Endothelial cell of umbilical vein (primary cell): ENCODE data around the gene BASP1. TPM values are rescaled to one million over a fixed set of nuclear protein-coding genes. Genes with fewer than 3 reads are reported as not detected.

ENCODE experiments used
- BruUV-seq: library from RNA; stranded (reverse); fragments of 400-500 nt; replicated peaks from 2 replicates; lab custom pipeline; 2021; lab: Mats Ljungman, UMichigan
- CTCF ChIA-PET: fragments of 300-600, 350-600 bp; sonication (Branson Sonifier 250); formaldehyde crosslinking; loops from one replicate; lab custom pipeline; 2021; ENCODE audit warnings: antibody characterized with exemption, inconsistent platforms; lab: Charles Lee
- POLR2A ChIA-PET: fragments of 300-600, 350-600 bp; sonication (Branson Sonifier 250); formaldehyde crosslinking; loops from one replicate; lab custom pipeline; 2021; ENCODE audit warnings: antibody characterized with exemption, inconsistent platforms; lab: Charles Lee
- DNase-seq: peaks from one replicate; pipeline ENCODE4 v3.0.0-alpha.2; 2011; ENCODE audit warnings: low read depth, low spot score
- FAIRE-seq: peaks from 2 replicates; lab custom pipeline; 2011; peaks lifted over from hg19 to GRCh38; lab: Jason Lieb, UNC
- H2AFZ ChIP-seq: 2 replicates; pipeline ENCODE4 v1.6.0; 2012; ENCODE audit warnings: low read depth, low read length, control low read depth, inconsistent platforms
- H3K27ac ChIP-seq: 2 replicates; pipeline ENCODE4 v1.5.1; 2011; ENCODE audit warnings: low read depth, mild to moderate bottlenecking, control low read depth, low read length, moderate library complexity; ENCODE audit not compliant: insufficient read depth
- H3K27me3 ChIP-seq, 2 experiments: 2 replicates each; pipeline versions ENCODE4 v1.6.0 to v1.6.1; 2011; ENCODE audit warnings: low read length in 2 of 2, mixed read lengths in 1 of 2; ENCODE audit not compliant: control insufficient read depth in 2 of 2, insufficient read depth in 2 of 2
- H3K36me3 ChIP-seq, 2 experiments: 2 replicates in 1 of 2; 3 replicates in 1 of 2; pipeline ENCODE4 v1.5.1; 2011; ENCODE audit warnings: low read length in 2 of 2, mild to moderate bottlenecking in 1 of 2, moderate library complexity in 1 of 2; ENCODE audit not compliant: control insufficient read depth in 2 of 2, insufficient read depth in 2 of 2; ENCODE audit errors: extremely low read depth in 1 of 2
- H3K4me1 ChIP-seq: 3 replicates; pipeline ENCODE4 v1.5.1; 2011; ENCODE audit warnings: mild to moderate bottlenecking, low read length; ENCODE audit not compliant: control insufficient read depth, insufficient read depth; ENCODE audit errors: extremely low read depth
- H3K4me2 ChIP-seq: 2 replicates; pipeline ENCODE4 v1.6.1; 2011; ENCODE audit warnings: low read length, control low read depth, mixed read lengths; ENCODE audit not compliant: insufficient read depth
- H3K4me3 ChIP-seq, 3 experiments: fragments of 200-600 bp in 1 of 3; sonication (generic), shearing (Covaris generic) in 1 of 3; replicated peaks in 1 of 3; 2 replicates each; pipeline ENCODE4 v1.5.1; 2011 to 2016; ENCODE audit warnings: control low read depth in 3 of 3, low read length in 3 of 3, mild to moderate bottlenecking in 2 of 3, inconsistent platforms in 1 of 3, low read depth in 1 of 3, moderate library complexity in 1 of 3; ENCODE audit not compliant: insufficient read depth in 1 of 3
- H3K79me2 ChIP-seq: 2 replicates; pipeline ENCODE4 v1.6.0; 2012; ENCODE audit warnings: low read length, inconsistent platforms; ENCODE audit not compliant: control insufficient read depth, insufficient read depth
- H3K9ac ChIP-seq: replicated peaks from 2 replicates; pipeline ENCODE3; 2011; ENCODE audit warnings: low read length, control low read depth; ENCODE audit not compliant: insufficient read depth; ENCODE audit errors: extremely low read depth
- H3K9me1 ChIP-seq: replicated peaks from 3 replicates; pipeline ENCODE4 v1.6.0; 2011; ENCODE audit warnings: mild to moderate bottlenecking, low read length; ENCODE audit not compliant: control insufficient read depth, insufficient read depth; ENCODE audit errors: extremely low read depth
- H3K9me3 ChIP-seq: replicated peaks from 2 replicates; pipeline ENCODE4 v1.5.1; 2012; ENCODE audit warnings: low read length, inconsistent platforms; ENCODE audit not compliant: control insufficient read depth, insufficient read depth
- H4K20me1 ChIP-seq: replicated peaks from 2 replicates; pipeline ENCODE3; 2011; ENCODE audit warnings: mild to moderate bottlenecking, low read length; ENCODE audit not compliant: control insufficient read depth, insufficient read depth; ENCODE audit errors: extremely low read depth
- CTCF ChIP-seq, 2 donors: IDR thresholded peaks; 1 replicate in 1 of 2; 2 replicates in 1 of 2; pipeline ENCODE4 v1.5.1; 2011; ENCODE audit warnings: low read length in 2 of 2, mild to moderate bottlenecking in 2 of 2, moderate library complexity in 2 of 2, control low read depth in 1 of 2, inconsistent platforms in 1 of 2, low read depth in 1 of 2; ENCODE audit not compliant: insufficient read depth in 1 of 2; ENCODE audit errors: extremely low read depth in 1 of 2
- EZH2 ChIP-seq: IDR thresholded peaks from 2 replicates; pipeline ENCODE4 v1.6.1; 2012; ENCODE audit warnings: borderline replicate concordance, low read depth, mild to moderate bottlenecking, moderate library complexity, low read length, inconsistent platforms; ENCODE audit not compliant: severe bottlenecking
- FOS ChIP-seq: IDR thresholded peaks from 2 replicates; pipeline ENCODE4 v1.6.1; 2011; ENCODE audit warnings: mild to moderate bottlenecking, low read length, moderate library complexity, borderline replicate concordance; ENCODE audit not compliant: insufficient read depth
- GATA2 ChIP-seq: IDR thresholded peaks from 2 replicates; pipeline ENCODE4 v1.7.0; 2011; ENCODE audit warnings: low read depth, mild to moderate bottlenecking, moderate library complexity, mixed read lengths, low read length; ENCODE audit not compliant: insufficient read length, insufficient read depth
- JUN ChIP-seq: IDR thresholded peaks from 2 replicates; pipeline ENCODE4 v1.6.1; 2011; ENCODE audit warnings: borderline replicate concordance, low read depth; ENCODE audit not compliant: insufficient read length, insufficient read depth
- MYC ChIP-seq: IDR thresholded peaks from one replicate; pipeline ENCODE4 v1.6.1; 2011; ENCODE audit warnings: mild to moderate bottlenecking, low read depth, low read length
- POLR2A ChIP-seq: IDR thresholded peaks from 2 replicates; pipeline ENCODE4 v1.6.1; 2012; ENCODE audit warnings: low read depth, mild to moderate bottlenecking, control low read depth, low read length
- POLR2AphosphoS5 ChIP-seq: IDR thresholded peaks from 2 replicates; pipeline ENCODE4 v1.6.1; 2012; ENCODE audit warnings: low read depth, mild to moderate bottlenecking, control low read depth, low read length, moderate library complexity; ENCODE audit not compliant: insufficient read depth
- dilution Hi-C: fragments of 300-500 bp; cut with MboI; formaldehyde crosslinking; loops from one replicate; pipeline ENCODE4 v1.15.0; 2019; ENCODE audit warnings: low sequenced_read_pairs; ENCODE audit not compliant: extremely low pct_ligation_motif_present
- intact Hi-C: fragments of 100-400 bp; cut with micrococcal nuclease; formaldehyde crosslinking; loops from one replicate; pipeline ENCODE4 v1.10.0; 2022
- polyA plus RNA-seq, 4 experiments: library from polyadenylated mRNA; depleted of rRNA in 3 of 4; stranded (reverse) in 3 of 4; unstranded in 1 of 4; fragments of >200 nt; gene quantifications; 2 replicates each; pipeline versions ENCODE4 v1.2.1 to v1.2.3, GENCODE V29; 2011 to 2012; ENCODE audit warnings: missing spikeins in 1 of 4
- total RNA-seq: library from RNA; stranded (reverse); gene quantifications from 2 replicates; pipeline ENCODE4 v1.2.3, GENCODE V29; 2021
- TF ChIP-seq, protein P1 (sequence below): IDR thresholded peaks from 2 replicates; pipeline ENCODE4 v1.6.1; 2011; ENCODE audit not compliant: insufficient read depth, insufficient read length

Gene BASP1
- total and polyA plus RNA-seq, 2 donors (not counting 3 experiments of a cell fraction or from before 2014, with no cell fraction given), result 69.4 to 79.3 TPM

- DNase-seq, result peak; percentile 72
- ChIA-PET CTCF (interaction anchor here (0.8 to 2.3 kb wide), 4 partner anchors 12 to 1043 kb away, joined by 3 to 14 read pairs (median 8); no protein-coding TSS in a partner anchor), POLR2A (interaction anchor here (0.6 to 1.5 kb wide), 4 partner anchors 11 to 44 kb away, joined by 3 to 8 read pairs (median 4); partner anchors contain the start of gene BASP1)
Measured at GRCh38 chr5:17238521-17239041, 21.1 kb downstream of the BASP1 start.

DNA sequence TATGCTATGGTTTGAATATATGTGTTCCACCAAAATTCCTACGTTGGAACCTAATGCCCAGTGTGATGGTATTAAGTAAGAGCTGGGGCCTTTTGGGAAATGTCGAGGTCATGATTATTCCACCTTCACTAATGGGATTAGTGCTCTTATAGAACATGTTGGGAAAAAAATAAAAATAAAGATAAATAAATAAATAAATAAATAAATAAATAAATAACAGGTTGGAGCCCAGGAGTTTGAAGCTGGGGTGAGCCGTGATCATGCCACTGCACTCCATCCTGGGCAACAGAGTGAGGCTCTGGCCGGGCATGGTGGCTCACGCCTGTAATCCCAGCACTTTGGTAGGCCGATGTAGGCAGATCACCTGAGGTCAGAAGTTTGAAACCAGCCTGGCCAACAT is 22.5 kb downstream of the BASP1 start:
- Histone ChIP-seq H3K9ac (no peak overlapping the region), H3K79me2 (peaks cover 80% of the 10 kb centered on the region), H3K4me2 (no peak overlapping the region), H3K36me3 (peaks cover 0 to 2% of the 10 kb centered on the region in 2 experiments), H3K9me1 (no peaks in the 10 kb centered on the region), H4K20me1 (no peaks in the 10 kb centered on the region), H3K9me3 (no peaks in the 10 kb centered on the region), H3K4me1 (peaks cover 34% of the 10 kb centered on the region), H2AFZ (no peak overlapping the region), H3K4me3 (no peak overlapping the region), H3K27ac (no peak overlapping the region), H3K27me3 (no peaks in the 10 kb centered on the region)
- POLR2A ChIA-PET, result no interaction called here
- dilution Hi-C loops (no loop called here), intact Hi-C loops (loop anchor here (5.0 kb wide), 1 partner anchor 197 kb away; no protein-coding TSS in a partner anchor)
- FAIRE-seq (no peak), DNase-seq (no peak)
- CTCF ChIA-PET, result no interaction called here
- no peak for TF ChIP-seq POLR2AphosphoS5
- no peak for TF ChIP-seq FOS
- no peak for TF ChIP-seq EZH2
- TF ChIP-seq, protein P1, sequence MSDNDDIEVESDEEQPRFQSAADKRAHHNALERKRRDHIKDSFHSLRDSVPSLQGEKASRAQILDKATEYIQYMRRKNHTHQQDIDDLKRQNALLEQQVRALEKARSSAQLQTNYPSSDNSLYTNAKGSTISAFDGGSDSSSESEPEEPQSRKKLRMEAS, result no peak
- TF ChIP-seq GATA2, result no peak
- TF ChIP-seq CTCF (IDR thresholded peaks at IDR 0.05; ENCODE audit: extremely low read depth in 1 of 2, insufficient read depth in 1 of 2, low read depth in 1 of 2, low read length in 2 of 2), result no peak
- no peak for TF ChIP-seq MYC
- TF ChIP-seq POLR2A, result no peak
- TF ChIP-seq JUN, result no peak
- no TSS peak for BruUV-seq

More at GRCh38 chr5:17238521-17239041, 21.1 kb downstream of the BASP1 start:
- H3K4me3 ChIP-seq, result peak overlapping the region in 1 of 3 experiments; percentile 28
- intact Hi-C loops, result loop anchor here (1.0 to 5.0 kb wide), 3 partner anchors 11 to 199 kb away; no protein-coding TSS in a partner anchor
- FAIRE-seq, result peak; percentile 79
- no peaks in the 10 kb centered on the region for H3K9me1 ChIP-seq
- peaks cover 34% of the 10 kb centered on the region for H3K4me1 ChIP-seq
- peak overlapping the region; percentile 77 for H3K27ac ChIP-seq
- H2AFZ ChIP-seq, result no peak overlapping the region
- H3K4me2 ChIP-seq, result peak overlapping the region; percentile 76
- dilution Hi-C loops, result no loop called here
- no peaks in the 10 kb centered on the region for H3K27me3 ChIP-seq
- H3K9me3 ChIP-seq, result no peaks in the 10 kb centered on the region
- H4K20me1 ChIP-seq, result no peaks in the 10 kb centered on the region
- peaks cover 0 to 2% of the 10 kb centered on the region in 2 experiments for H3K36me3 ChIP-seq
- peak overlapping the region; percentile 51 for H3K9ac ChIP-seq
- H3K79me2 ChIP-seq, result peaks cover 82% of the 10 kb centered on the region
- TF ChIP-seq POLR2A (no peak), FOS (peak; percentile 84), POLR2AphosphoS5 (peak; percentile 20), GATA2 (peak; percentile 91), JUN (peak; percentile 88)
- BruUV-seq, result no TSS peak
